A673 (cell line): ENCODE data around the gene SCGB1C2. TPM values are rescaled to one million over a fixed set of nuclear protein-coding genes. Genes with fewer than 3 reads are reported as not detected.

Experiments used
- BruUV-seq: library from RNA; stranded (reverse); fragments of 400-500 nt; replicated peaks from 2 replicates; lab custom pipeline; 2021; lab: Mats Ljungman, UMichigan
- CTCF ChIA-PET: fragments of 300-600 bp; sonication (Branson Sonifier 250); formaldehyde crosslinking; loops from one replicate; lab custom pipeline; 2022; ENCODE audit warnings: antibody characterized with exemption; lab: Charles Lee
- POLR2A ChIA-PET: fragments of 300-600 bp; sonication (Branson Sonifier 250); formaldehyde crosslinking; loops from one replicate; lab custom pipeline; 2022; ENCODE audit warnings: antibody characterized with exemption; ENCODE audit not compliant: low non-redundant PET; lab: Charles Lee
- DNase-seq: peaks from one replicate; pipeline ENCODE4 v3.0.0-alpha.2; 2015; ENCODE audit warnings: low spot score
- H3K27ac ChIP-seq: fragments of 200-600 bp; sonication (generic); 2 replicates; pipeline ENCODE4 v1.5.1; 2016; ENCODE audit warnings: mixed run types, low read depth, mild to moderate bottlenecking, mixed read lengths, antibody characterized with exemption, low read length; ENCODE audit not compliant: poor library complexity, severe bottlenecking
- H3K27me3 ChIP-seq: fragments of 200-600 bp; sonication (generic); replicated peaks from 2 replicates; pipeline ENCODE4 v1.6.1; 2017; ENCODE audit warnings: mixed run types, low read depth, mild to moderate bottlenecking, mixed read lengths, antibody characterized with exemption, low read length; ENCODE audit not compliant: insufficient read depth, poor library complexity
- H3K36me3 ChIP-seq: fragments of 200-600 bp; sonication (generic); 2 replicates; pipeline ENCODE4 v1.6.1; 2016; ENCODE audit warnings: mixed run types, mild to moderate bottlenecking, mixed read lengths, antibody characterized with exemption, low read length; ENCODE audit not compliant: insufficient read depth, poor library complexity, severe bottlenecking
- H3K4me1 ChIP-seq: fragments of 200-600 bp; sonication (generic); 2 replicates; pipeline ENCODE4 v1.6.1; 2017; ENCODE audit warnings: mixed run types, mild to moderate bottlenecking, mixed read lengths, antibody characterized with exemption, low read length; ENCODE audit not compliant: insufficient read depth, poor library complexity, severe bottlenecking
- H3K4me3 ChIP-seq: fragments of 200-600 bp; sonication (generic); 2 replicates; pipeline ENCODE4 v1.5.1; 2016; ENCODE audit warnings: low read depth, mixed run types, mild to moderate bottlenecking, mixed read lengths, low read length; ENCODE audit not compliant: poor library complexity, severe bottlenecking
- H3K9me3 ChIP-seq: fragments of 200-600 bp; sonication (generic); 2 replicates; pipeline ENCODE4 v1.6.1; 2016; ENCODE audit warnings: mixed run types, low read depth, mild to moderate bottlenecking, mixed read lengths, antibody characterized with exemption, low read length; ENCODE audit not compliant: poor library complexity, severe bottlenecking
- CTCF ChIP-seq: fragments of 300-800, 200-600 bp; sonication (generic); conservative IDR thresholded peaks from 2 replicates; pipeline ENCODE4 v1.5.1; 2017; ENCODE audit warnings: low read depth, mild to moderate bottlenecking, antibody characterized with exemption, low read length, moderate library complexity, mixed read lengths
- EZH2 ChIP-seq: fragments of 200-600 bp; sonication (generic); IDR thresholded peaks from 2 replicates; pipeline ENCODE4 v1.6.1; 2017; ENCODE audit warnings: borderline replicate concordance, low read depth, mild to moderate bottlenecking, mixed read lengths, antibody characterized with exemption, low read length; ENCODE audit not compliant: poor library complexity, severe bottlenecking
- intact Hi-C: fragments of 100-400 bp; cut with micrococcal nuclease; formaldehyde crosslinking; loops from one replicate; pipeline ENCODE4 v1.10.0; 2022; ENCODE audit not compliant: unreplicated experiment
- total RNA-seq: library from RNA; stranded (reverse); gene quantifications from 2 replicates; pipeline ENCODE4 v1.2.3, GENCODE V29; 2021

Gene SCGB1C2
- total RNA-seq, 1 experiment from 2014 or later, result not detected

- Histone ChIP-seq H3K4me1 (no peaks in the 10 kb centered on the region), H3K36me3 (no peaks in the 10 kb centered on the region), H3K9me3 (no peaks in the 10 kb centered on the region), H3K4me3 (no peak overlapping the region), H3K27ac (no peak overlapping the region), H3K27me3 (no peaks in the 10 kb centered on the region)
- no peak for DNase-seq
- intact Hi-C loops, result no loop called here
- no peak for TF ChIP-seq EZH2
- no peak; the same call in 1 of the 2 replicates for TF ChIP-seq CTCF
- CTCF ChIA-PET, result no interaction called here
- BruUV-seq, result no TSS peak
- POLR2A ChIA-PET, result no interaction called here
Measured at GRCh38 chr17:149231-149630, 11.9 kb downstream of the SCGB1C2 start.

GRCh38 chr17:149897-150584 is 12.7 kb downstream of the SCGB1C2 start:
- H3K27me3 ChIP-seq, result no peaks in the 10 kb centered on the region
- H3K4me3 ChIP-seq, result no peak overlapping the region
- intact Hi-C loops, result no loop called here
- H3K27ac ChIP-seq, result no peak overlapping the region
- POLR2A ChIA-PET, result no interaction called here
- DNase-seq, result no peak
- H3K36me3 ChIP-seq, result no peaks in the 10 kb centered on the region
- BruUV-seq, result no TSS peak
- no peaks in the 10 kb centered on the region for H3K4me1 ChIP-seq
- CTCF ChIA-PET, result no interaction called here
- H3K9me3 ChIP-seq, result no peaks in the 10 kb centered on the region
- TF ChIP-seq CTCF (no peak), EZH2 (no peak)

- Histone ChIP-seq H3K4me1 (no peaks in the 10 kb centered on the region), H3K27me3 (no peaks in the 10 kb centered on the region), H3K36me3 (no peaks in the 10 kb centered on the region), H3K27ac (no peak overlapping the region), H3K9me3 (no peaks in the 10 kb centered on the region), H3K4me3 (no peak overlapping the region)
- intact Hi-C loops, result no loop called here
- no TSS peak for BruUV-seq
- POLR2A ChIA-PET, result no interaction called here
- TF ChIP-seq CTCF (no peak), EZH2 (no peak)
- DNase-seq, result no peak
- CTCF ChIA-PET, result no interaction called here
Measured at GRCh38 chr17:151004-151403, 13.6 kb downstream of the SCGB1C2 start.
